Activated naive CD8-positive, alpha-beta T cell (primary cell): ENCODE results near the gene FRRS1.
"Not testable (repeated sequence)": the region's sequence is repeated elsewhere in the genome, so short reads cannot be mapped to it uniquely, and the experiment has no call there.

Experiments used
- H3K27ac Mint-ChIP-seq: one replicate; pipeline ENCODE4 v1.8.0; 2021; ENCODE audit warnings: mixed read lengths
- H3K27me3 Mint-ChIP-seq: one replicate; pipeline ENCODE4 v1.8.0; 2021; ENCODE audit warnings: mixed read lengths
- H3K36me3 Mint-ChIP-seq: one replicate; pipeline ENCODE4 v1.8.0; 2021; ENCODE audit warnings: mixed read lengths
- H3K4me1 Mint-ChIP-seq: one replicate; pipeline ENCODE4 v1.8.0; 2021; ENCODE audit warnings: low read depth, mixed read lengths
- H3K4me3 Mint-ChIP-seq: one replicate; pipeline ENCODE4 v1.8.0; 2021; ENCODE audit warnings: mild to moderate bottlenecking, mixed read lengths
- H3K9me3 Mint-ChIP-seq: one replicate; pipeline ENCODE4 v1.8.0; 2021; ENCODE audit warnings: low read depth, mixed read lengths

FRRS1 gene

GRCh38 chr1:99766378-99766800, at the start of gene FRRS1:
TSS of gene FRRS1 (minus strand) at chr1:99766635. CDS start at chr1:99748768, 17,867 bp downstream.
- Mint-ChIP-seq H3K27ac (peak within 1 kb of the TSS; percentile 78), H3K9me3 (no peaks in the 10 kb centered on the region), H3K4me1 (peaks cover 8% of the 10 kb centered on the region), H3K27me3 (peaks cover 10% of the 10 kb centered on the region), H3K36me3 (no peaks in the 10 kb centered on the region), H3K4me3 (peak within 1 kb of the TSS; percentile 97)

GRCh38 chr1:99814373-99814900, 48.0 kb upstream of the FRRS1 start:
- H3K9me3 Mint-ChIP-seq: no peaks in the 10 kb centered on the region
- H3K27me3 Mint-ChIP-seq: peaks cover 6% of the 10 kb centered on the region
- H3K4me1 Mint-ChIP-seq: no peaks in the 10 kb centered on the region
- no peak overlapping the region for H3K27ac Mint-ChIP-seq
- H3K4me3 Mint-ChIP-seq: no peak overlapping the region
- no peaks in the 10 kb centered on the region for H3K36me3 Mint-ChIP-seq

GRCh38 chr1:99811747-99812146, 45.3 kb upstream of the FRRS1 start:
- Mint-ChIP-seq H3K4me1 (peaks cover 10% of the 10 kb centered on the region), H3K27ac (no peak overlapping the region), H3K27me3 (peaks cover 12% of the 10 kb centered on the region), H3K36me3 (no peaks in the 10 kb centered on the region), H3K4me3 (no peak overlapping the region), H3K9me3 (no peaks in the 10 kb centered on the region)

GRCh38 chr1:99811075-99811474, 44.6 kb upstream of the FRRS1 start:
- peaks cover 10% of the 10 kb centered on the region for H3K4me1 Mint-ChIP-seq
- H3K27me3 Mint-ChIP-seq: peaks cover 12% of the 10 kb centered on the region
- H3K27ac Mint-ChIP-seq: no peak overlapping the region
- H3K36me3 Mint-ChIP-seq: no peaks in the 10 kb centered on the region
- H3K4me3 Mint-ChIP-seq: no peak overlapping the region
- no peaks in the 10 kb centered on the region for H3K9me3 Mint-ChIP-seq

GRCh38 chr1:99808391-99809115, 42.1 kb upstream of the FRRS1 start:
- Mint-ChIP-seq H3K4me1 (peaks cover 10% of the 10 kb centered on the region), H3K9me3 (no peaks in the 10 kb centered on the region)

GRCh38 chr1:99806882-99807281, 40.4 kb upstream of the FRRS1 start:
- H3K27me3 Mint-ChIP-seq: peaks cover 9% of the 10 kb centered on the region
- H3K4me3 Mint-ChIP-seq: no peak overlapping the region
- no peaks in the 10 kb centered on the region for H3K36me3 Mint-ChIP-seq
- H3K27ac Mint-ChIP-seq: no peak overlapping the region
- H3K4me1 Mint-ChIP-seq: peaks cover 10% of the 10 kb centered on the region
- H3K9me3 Mint-ChIP-seq: no peaks in the 10 kb centered on the region

More at GRCh38 chr1:99808391-99809115, 42.1 kb upstream of the FRRS1 start:
- Mint-ChIP-seq H3K4me3 (no peak overlapping the region), H3K27me3 (peaks cover 12% of the 10 kb centered on the region), H3K27ac (no peak overlapping the region), H3K36me3 (no peaks in the 10 kb centered on the region)

GRCh38 chr1:99801584-99801983, 35.1 kb upstream of the FRRS1 start:
- Mint-ChIP-seq H3K4me3 (no peak overlapping the region), H3K4me1 (no peaks in the 10 kb centered on the region)

GRCh38 chr1:99793861-99794260, 27.4 kb upstream of the FRRS1 start:
- not testable (repeated sequence) for H3K4me1 Mint-ChIP-seq

More at GRCh38 chr1:99801584-99801983, 35.1 kb upstream of the FRRS1 start:
- Mint-ChIP-seq H3K27me3 (peaks cover 5% of the 10 kb centered on the region), H3K36me3 (no peaks in the 10 kb centered on the region), H3K27ac (no peak overlapping the region), H3K9me3 (no peaks in the 10 kb centered on the region)

GRCh38 chr1:99789715-99790114, 23.3 kb upstream of the FRRS1 start:
- Mint-ChIP-seq H3K36me3 (no peaks in the 10 kb centered on the region), H3K9me3 (no peaks in the 10 kb centered on the region), H3K27ac (no peak overlapping the region), H3K4me1 (peaks cover 10% of the 10 kb centered on the region), H3K4me3 (no peak overlapping the region), H3K27me3 (peaks cover 15% of the 10 kb centered on the region)

More at GRCh38 chr1:99793861-99794260, 27.4 kb upstream of the FRRS1 start:
- H3K9me3 Mint-ChIP-seq, H3K4me3 Mint-ChIP-seq, H3K27ac Mint-ChIP-seq, H3K36me3 Mint-ChIP-seq: not testable (repeated sequence)
- H3K27me3 Mint-ChIP-seq: peaks cover 10% of the 10 kb centered on the region

- Mint-ChIP-seq H3K27ac (no peak overlapping the region), H3K4me1 (peaks cover 17% of the 10 kb centered on the region), H3K36me3 (no peaks in the 10 kb centered on the region), H3K27me3 (peaks cover 18% of the 10 kb centered on the region), H3K9me3 (no peaks in the 10 kb centered on the region), H3K4me3 (no peak overlapping the region)
Observed at GRCh38 chr1:99788896-99789295, 22.5 kb upstream of the FRRS1 start.

- Mint-ChIP-seq H3K9me3 (no peaks in the 10 kb centered on the region), H3K4me1 (peaks cover 19% of the 10 kb centered on the region), H3K4me3 (no peak overlapping the region), H3K27me3 (peaks cover 19% of the 10 kb centered on the region), H3K27ac (no peak overlapping the region), H3K36me3 (no peaks in the 10 kb centered on the region)
Observed at GRCh38 chr1:99786751-99787501, 20.5 kb upstream of the FRRS1 start.

- peak overlapping the region; percentile 38 for H3K4me3 Mint-ChIP-seq
- H3K4me1 Mint-ChIP-seq: peaks cover 19% of the 10 kb centered on the region
- no peaks in the 10 kb centered on the region for H3K36me3 Mint-ChIP-seq
- H3K9me3 Mint-ChIP-seq: no peaks in the 10 kb centered on the region
- H3K27me3 Mint-ChIP-seq: peaks cover 19% of the 10 kb centered on the region
- H3K27ac Mint-ChIP-seq: peak overlapping the region; percentile 6
Observed at GRCh38 chr1:99784809-99785255, 18.4 kb upstream of the FRRS1 start.

- Mint-ChIP-seq H3K27me3 (peaks cover 19% of the 10 kb centered on the region), H3K9me3 (no peaks in the 10 kb centered on the region), H3K4me1 (peaks cover 19% of the 10 kb centered on the region), H3K4me3 (peak overlapping the region; percentile 14), H3K27ac (no peak overlapping the region), H3K36me3 (no peaks in the 10 kb centered on the region)
Observed at GRCh38 chr1:99784143-99784542, 17.7 kb upstream of the FRRS1 start.

- peaks cover 15% of the 10 kb centered on the region for H3K27me3 Mint-ChIP-seq
- H3K9me3 Mint-ChIP-seq: no peaks in the 10 kb centered on the region
- H3K4me1 Mint-ChIP-seq: peaks cover 19% of the 10 kb centered on the region
- H3K27ac Mint-ChIP-seq: no peak overlapping the region
- no peaks in the 10 kb centered on the region for H3K36me3 Mint-ChIP-seq
- no peak overlapping the region for H3K4me3 Mint-ChIP-seq
Observed at GRCh38 chr1:99782920-99783319, 16.5 kb upstream of the FRRS1 start.

GRCh38 chr1:99782397-99782796, 16.0 kb upstream of the FRRS1 start:
- no peak overlapping the region for H3K27ac Mint-ChIP-seq
- H3K36me3 Mint-ChIP-seq: no peaks in the 10 kb centered on the region
- no peak overlapping the region for H3K4me3 Mint-ChIP-seq
- peaks cover 19% of the 10 kb centered on the region for H3K4me1 Mint-ChIP-seq
- no peaks in the 10 kb centered on the region for H3K9me3 Mint-ChIP-seq
- peaks cover 16% of the 10 kb centered on the region for H3K27me3 Mint-ChIP-seq
